HK-2 (cell line): ENCODE results near the gene TEAD1.

ENCODE experiments used
- DNase-seq: peaks from one replicate; pipeline ENCODE4 v3.0.0-alpha.2; 2018; ENCODE audit not compliant: unreplicated experiment

Gene TEAD1

GRCh38 chr11:12810568-12810894 lies 136.3 kb downstream of the TEAD1 start:
- no peak for DNase-seq

DNA sequence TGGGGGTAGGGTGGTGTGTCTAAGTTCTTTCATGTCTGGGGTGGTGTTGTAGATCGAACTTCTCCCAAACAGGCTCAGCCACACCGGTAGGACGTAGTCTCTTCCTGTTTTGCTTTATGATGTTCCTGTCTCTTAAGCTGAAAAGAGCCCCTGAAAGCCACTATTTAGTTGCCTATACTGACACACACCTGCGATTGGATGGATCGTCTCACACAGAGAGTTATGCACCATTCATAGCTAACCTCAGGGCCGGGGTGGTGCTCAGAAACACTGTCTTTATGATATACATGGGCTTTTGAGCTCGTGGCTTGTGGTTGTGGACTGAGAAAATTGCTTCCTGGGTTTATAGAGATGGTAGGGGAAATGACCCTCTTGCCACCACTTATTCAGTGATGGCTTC lies 137.6 kb downstream of the TEAD1 start:
- DNase-seq: no peak

GRCh38 chr11:12812849-12813248 lies 138.6 kb downstream of the TEAD1 start:
- DNase-seq: no peak

DNA sequence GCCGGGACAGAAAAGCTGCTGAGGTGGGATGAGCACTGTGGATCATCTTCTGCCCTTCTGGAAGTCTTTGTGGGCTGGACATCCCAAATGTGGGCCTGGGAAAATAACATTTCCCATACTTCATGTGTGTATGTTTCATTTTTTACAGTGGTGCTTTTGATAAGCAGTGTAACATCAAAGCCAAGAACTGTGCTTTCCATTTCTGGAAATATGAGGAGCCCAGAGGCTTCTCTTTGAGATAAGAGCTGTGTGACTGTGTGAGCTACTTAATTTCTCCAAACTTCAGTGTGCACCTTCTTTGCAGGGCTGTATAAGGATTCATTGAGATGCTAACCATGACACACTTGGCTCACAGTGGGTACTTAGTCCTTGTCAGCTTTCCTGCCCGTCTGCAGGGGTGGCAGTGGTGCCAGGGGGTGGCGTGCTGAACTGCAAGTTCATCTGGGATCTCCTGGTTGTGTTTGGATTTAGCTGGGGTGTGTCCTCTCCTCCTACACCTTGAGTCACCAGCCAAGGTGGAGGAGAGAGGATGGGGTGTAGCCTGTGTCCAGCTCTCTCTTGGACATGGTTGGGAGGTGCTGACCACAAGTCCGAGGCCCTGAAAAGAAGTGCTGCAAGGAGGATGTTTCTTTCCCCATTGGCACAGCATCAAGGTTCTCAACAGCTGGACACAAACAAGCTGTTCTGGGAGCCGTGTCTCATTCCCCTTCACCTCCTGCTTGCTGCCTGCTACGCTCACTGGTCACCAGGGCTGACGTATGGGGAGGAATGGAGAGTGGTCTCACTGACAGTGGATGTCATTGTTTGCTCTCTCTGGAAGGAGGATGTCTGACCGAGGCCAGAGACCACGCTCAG lies 139.4 kb downstream of the TEAD1 start:
- DNase-seq: no peak

GRCh38 chr11:12815129-12815480 lies 140.9 kb downstream of the TEAD1 start:
- no peak for DNase-seq

DNA sequence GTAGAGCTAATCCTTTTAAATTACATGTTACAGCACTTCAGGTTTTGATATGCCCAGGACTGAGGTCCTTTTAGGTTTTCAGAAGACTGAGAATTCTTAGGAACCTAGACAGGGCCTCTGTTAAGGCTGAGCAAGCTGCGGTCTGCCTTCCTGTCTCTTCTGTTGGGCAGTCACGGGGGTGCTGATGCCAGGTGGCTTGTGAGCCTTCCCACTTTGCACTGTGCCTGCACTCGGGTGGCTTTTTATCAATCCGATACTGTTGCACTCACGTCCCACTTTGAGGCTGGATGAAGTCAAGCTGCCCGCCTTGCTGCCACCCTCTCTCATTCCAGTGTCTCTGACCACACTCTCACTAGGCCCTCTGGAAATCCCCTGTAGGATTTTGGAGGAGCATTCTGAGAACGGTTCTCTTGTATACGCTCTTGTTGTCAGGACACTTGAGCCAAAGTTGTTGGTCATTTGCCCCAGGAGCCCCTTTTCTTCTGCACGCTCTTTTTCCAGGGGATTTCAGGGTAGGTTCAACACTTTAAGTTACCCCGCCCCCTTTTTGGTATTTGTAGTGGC lies 141.8 kb downstream of the TEAD1 start:
- DNase-seq: no peak

DNA sequence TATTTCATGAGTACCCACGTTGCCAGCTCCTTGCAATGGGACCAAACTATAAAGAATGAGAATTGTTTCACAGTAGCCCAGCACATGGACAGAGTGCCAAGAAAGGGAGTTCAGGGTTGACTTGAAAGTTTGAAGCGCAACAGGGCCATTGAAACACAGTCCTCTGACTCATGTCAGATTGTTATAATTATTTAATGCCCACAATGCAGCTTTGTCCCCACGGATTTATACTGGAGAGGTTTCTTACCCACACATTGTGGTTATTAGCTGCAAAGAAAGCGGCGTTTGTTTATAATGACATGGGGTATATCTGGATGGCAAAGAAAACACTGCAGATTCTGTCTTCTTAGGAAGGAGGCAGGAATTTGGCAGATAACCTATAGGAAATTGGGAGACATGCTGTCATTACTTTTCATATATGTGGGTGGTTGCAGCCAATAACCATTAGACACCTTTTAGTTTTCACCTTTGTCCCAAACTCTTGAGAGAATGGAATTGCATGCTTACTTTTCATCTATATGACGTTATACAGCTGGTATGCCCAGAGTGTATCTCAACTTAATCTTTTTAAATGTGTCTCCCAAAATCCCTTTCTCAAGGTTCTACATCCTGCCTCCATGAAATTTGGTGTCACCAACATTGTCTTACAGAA lies 143.6 kb downstream of the TEAD1 start:
- no peak for DNase-seq

- no peak for DNase-seq
Observed at GRCh38 chr11:12818333-12819015, 144.3 kb downstream of the TEAD1 start.

DNA sequence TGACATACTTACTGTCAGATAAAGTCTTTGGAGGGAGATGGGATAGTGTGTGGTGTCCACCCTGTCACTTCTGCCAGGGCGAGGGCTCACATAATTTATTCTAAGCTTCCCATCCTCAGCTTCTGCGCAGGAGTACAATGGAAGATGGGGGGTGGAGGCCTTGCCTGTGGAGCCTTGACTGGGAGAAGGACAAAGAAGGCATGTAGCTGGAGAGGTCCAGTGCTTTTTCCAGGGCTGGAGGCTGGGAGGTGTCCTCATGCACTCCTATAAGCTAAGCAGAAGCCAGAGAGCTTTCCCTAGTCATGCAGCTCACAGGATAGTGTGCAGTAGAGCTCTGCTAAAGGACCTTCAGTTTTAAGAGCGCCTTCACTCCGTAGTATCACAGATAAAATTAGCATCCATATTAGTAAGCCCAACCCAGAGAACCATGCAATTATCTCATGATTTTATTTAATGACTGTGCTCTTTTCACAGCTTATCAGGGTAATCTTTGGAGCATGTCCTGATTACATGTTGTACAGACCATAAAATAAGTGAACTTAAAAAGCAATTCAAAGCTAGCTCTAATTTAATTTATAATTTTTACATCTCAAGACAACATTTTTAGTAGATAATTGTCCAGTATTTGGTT lies 148.3 kb downstream of the TEAD1 start:
- no peak for DNase-seq

DNA sequence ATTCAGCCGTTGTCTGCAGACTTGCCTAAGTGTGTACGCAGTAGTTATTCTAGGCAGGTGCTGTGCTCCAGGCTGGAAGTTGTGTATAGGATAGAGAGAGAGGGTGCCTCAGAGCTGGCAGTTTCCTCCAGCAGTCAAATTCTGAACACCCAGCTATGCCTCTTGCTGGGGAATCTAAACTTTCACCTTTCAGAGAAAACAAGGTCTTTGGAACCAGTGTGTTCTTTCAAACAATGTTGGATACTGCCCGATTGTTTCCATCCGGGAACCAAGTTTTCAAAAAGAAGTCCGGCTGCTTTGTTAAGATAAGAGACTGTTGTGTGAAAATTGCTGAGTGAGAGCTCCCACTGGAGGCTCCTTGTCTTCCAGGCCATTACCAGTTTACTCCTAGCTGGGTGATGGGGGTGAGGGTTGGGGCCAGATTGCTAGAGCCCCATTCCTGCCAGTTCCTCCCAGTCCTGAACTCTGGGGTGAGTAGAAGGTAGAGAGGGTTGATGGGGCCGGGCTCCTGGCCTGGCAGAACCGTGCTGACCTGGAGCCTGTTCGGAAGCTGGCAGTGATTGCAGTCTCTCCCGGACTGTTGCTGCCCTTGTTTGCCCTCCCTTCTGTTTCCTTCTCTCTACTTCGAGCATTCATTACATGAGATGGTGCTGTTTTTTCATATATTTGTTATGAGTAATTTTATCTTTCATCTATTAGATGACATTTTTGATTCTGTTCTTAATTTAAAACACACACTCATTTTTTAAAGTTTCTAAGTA lies 150.2 kb downstream of the TEAD1 start:
- DNase-seq: no peak

GRCh38 chr11:12826441-12826840 lies 152.2 kb downstream of the TEAD1 start:
- DNase-seq: no peak

- DNase-seq: no peak
Observed at GRCh38 chr11:12827369-12827768, 153.1 kb downstream of the TEAD1 start.

GRCh38 chr11:12827929-12828812 lies 153.9 kb downstream of the TEAD1 start:
- DNase-seq: no peak

GRCh38 chr11:12829131-12829530 lies 154.9 kb downstream of the TEAD1 start:
- DNase-seq: no peak

GRCh38 chr11:12829540-12830314 lies 155.5 kb downstream of the TEAD1 start:
- DNase-seq: no peak

DNA sequence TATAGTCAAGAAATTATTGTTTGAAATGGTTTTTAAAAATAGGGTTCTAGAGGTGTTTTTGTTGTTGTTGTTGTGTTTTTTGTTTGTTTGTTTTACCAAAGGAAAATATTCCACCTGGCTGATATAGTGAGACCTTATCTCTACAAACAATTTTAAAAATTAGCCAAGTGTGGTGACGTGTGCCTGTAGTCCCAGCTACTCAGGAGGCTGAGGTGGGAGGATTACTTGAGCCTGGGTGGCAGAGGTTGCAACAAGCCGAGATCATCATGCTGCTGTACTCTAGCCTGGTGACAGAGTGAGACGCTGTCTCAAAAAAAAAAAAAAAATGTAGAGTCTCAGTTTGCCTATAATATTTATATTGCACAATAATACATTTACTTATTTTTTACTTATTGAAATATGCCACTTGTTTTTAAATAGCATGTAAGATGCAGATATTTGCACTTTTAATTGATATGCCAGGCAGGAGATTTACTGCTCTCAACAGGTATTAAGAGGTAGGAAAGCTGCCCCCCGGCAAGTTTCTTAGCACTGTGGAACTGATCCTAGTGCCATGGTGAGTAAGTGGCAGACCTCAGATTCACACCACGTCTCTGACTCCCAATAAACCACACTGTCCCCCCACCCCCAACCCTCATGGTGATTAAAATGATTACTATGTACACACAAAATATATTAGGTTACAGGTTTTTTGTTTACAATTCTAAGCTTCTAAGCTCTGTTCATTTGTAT lies 157.4 kb downstream of the TEAD1 start:
- no peak for DNase-seq

GRCh38 chr11:12832480-12833224 lies 158.4 kb downstream of the TEAD1 start:
- no peak for DNase-seq

GRCh38 chr11:12834166-12834565 lies 159.9 kb downstream of the TEAD1 start:
- no peak for DNase-seq
